ENCODE results near the gene HCFC1.

HCFC1 gene

DNA sequence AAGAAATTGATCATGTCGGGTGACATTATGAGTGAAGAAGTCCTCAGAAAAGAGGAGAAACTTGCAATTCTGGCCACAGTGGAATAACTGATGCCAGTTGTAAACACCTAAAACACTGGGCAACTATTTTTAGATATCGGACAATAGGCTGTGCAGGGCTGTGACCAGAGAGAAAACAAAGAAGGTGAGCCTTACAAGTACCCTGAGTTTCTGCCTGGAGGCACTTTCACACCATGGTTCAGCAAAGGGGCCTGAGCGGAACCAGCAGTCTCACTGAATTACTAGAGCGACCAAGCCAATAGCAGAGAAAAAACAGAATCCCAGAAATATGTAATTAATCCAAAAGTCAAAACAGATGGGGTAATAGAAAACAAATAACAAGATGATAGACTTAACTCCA, 36.9 kb upstream of the HCFC1 start:
- Histone ChIP-seq H2AK5ac (ENCODE audit: low read length, severe bottlenecking) (no peak overlapping the region), H2BK120ac (ENCODE audit: low read depth, low read length) (no peak overlapping the region), H3K14ac (ENCODE audit: low read length in 2 of 2) (no peak overlapping the region), H4K8ac (ENCODE audit: low read length) (no peak overlapping the region), H2BK12ac (ENCODE audit: low read length in 2 of 2) (no peak overlapping the region), H3K4ac (ENCODE audit: low read depth in 1 of 2, low read length in 2 of 2) (no peak overlapping the region), H3K9ac (ENCODE audit: low read length) (no peak overlapping the region), H3K4me3 (ENCODE audit: insufficient read depth in 1 of 2, low read depth in 1 of 2, low read length in 2 of 2) (no peak overlapping the region), H3K23ac (ENCODE audit: low read length in 2 of 2) (no peak overlapping the region), H3K27ac (ENCODE audit: low read length, poor library complexity, severe bottlenecking) (no peak overlapping the region), H3K18ac (ENCODE audit: low read depth in 1 of 2, low read length in 2 of 2) (no peak overlapping the region), H3K4me1 (ENCODE audit: control insufficient read depth, insufficient read depth, low read depth, low read length) (peaks cover 8% of the 10 kb centered on the region), H3K27me3 (ENCODE audit: control insufficient read depth in 1 of 2, insufficient read depth in 1 of 2, low read length in 2 of 2) (peaks cover 0 to 14% of the 10 kb centered on the region in 2 experiments), H4K91ac (ENCODE audit: low read length) (no peak overlapping the region), H2AFZ (ENCODE audit: low read depth, low read length) (no peak overlapping the region), H3K79me1 (replicated peaks; ENCODE audit: low read length, poor library complexity, severe bottlenecking) (peaks cover 7% of the 10 kb centered on the region), H3K36me3 (ENCODE audit: control insufficient read depth in 1 of 2, insufficient read depth in 2 of 2, low read depth in 1 of 2, low read length in 2 of 2) (peaks cover 37 to 49% of the 10 kb centered on the region in 2 experiments), H3K9me3 (ENCODE audit: control insufficient read depth, low read length) (no peaks in the 10 kb centered on the region), H2BK5ac (ENCODE audit: low read depth, low read length, poor library complexity, severe bottlenecking) (no peak overlapping the region), H3K4me2 (ENCODE audit: low read length, poor library complexity, severe bottlenecking) (no peak overlapping the region), H2BK15ac (ENCODE audit: low read depth, poor library complexity, severe bottlenecking) (no peak overlapping the region)
- WGBS: 100% methylated on average over 1 of the region's 4 CpGs
- DNase-seq: no peak

- Histone ChIP-seq H3K9me3 (ENCODE audit: control insufficient read depth, low read length) (no peaks in the 10 kb centered on the region), H3K4ac (ENCODE audit: low read depth in 1 of 2, low read length in 2 of 2) (no peak overlapping the region), H4K91ac (ENCODE audit: low read length) (no peak overlapping the region), H3K23ac (ENCODE audit: low read length in 2 of 2) (no peak overlapping the region), H3K36me3 (ENCODE audit: control insufficient read depth in 1 of 2, insufficient read depth in 2 of 2, low read depth in 1 of 2, low read length in 2 of 2) (peaks cover 30 to 35% of the 10 kb centered on the region in 2 experiments), H2BK15ac (ENCODE audit: low read depth, poor library complexity, severe bottlenecking) (no peak overlapping the region), H3K14ac (ENCODE audit: low read length in 2 of 2) (no peak overlapping the region), H3K18ac (ENCODE audit: low read depth in 1 of 2, low read length in 2 of 2) (no peak overlapping the region), H3K4me1 (ENCODE audit: control insufficient read depth, insufficient read depth, low read depth, low read length) (peaks cover 6% of the 10 kb centered on the region), H3K27ac (ENCODE audit: low read length, poor library complexity, severe bottlenecking) (no peak overlapping the region), H2BK120ac (ENCODE audit: low read depth, low read length) (no peak overlapping the region), H2AK5ac (ENCODE audit: low read length, severe bottlenecking) (no peak overlapping the region), H3K27me3 (ENCODE audit: control insufficient read depth in 1 of 2, insufficient read depth in 1 of 2, low read length in 2 of 2) (peaks cover 0 to 20% of the 10 kb centered on the region in 2 experiments), H4K8ac (ENCODE audit: low read length) (no peak overlapping the region), H3K4me3 (ENCODE audit: insufficient read depth in 1 of 2, low read depth in 1 of 2, low read length in 2 of 2) (no peak overlapping the region), H2AFZ (ENCODE audit: low read depth, low read length) (no peak overlapping the region), H3K9ac (ENCODE audit: low read length) (no peak overlapping the region), H2BK12ac (ENCODE audit: low read length in 2 of 2) (no peak overlapping the region), H3K79me1 (replicated peaks; ENCODE audit: low read length, poor library complexity, severe bottlenecking) (peaks cover 7% of the 10 kb centered on the region), H2BK5ac (ENCODE audit: low read depth, low read length, poor library complexity, severe bottlenecking) (no peak overlapping the region), H3K4me2 (ENCODE audit: low read length, poor library complexity, severe bottlenecking) (no peak overlapping the region)
- WGBS: 96% methylated on average over 20 of the region's 20 CpGs
- DNase-seq: no peak
Observed at GRCh38 chrX:154006947-154007346, 35.3 kb upstream of the HCFC1 start.

DNA sequence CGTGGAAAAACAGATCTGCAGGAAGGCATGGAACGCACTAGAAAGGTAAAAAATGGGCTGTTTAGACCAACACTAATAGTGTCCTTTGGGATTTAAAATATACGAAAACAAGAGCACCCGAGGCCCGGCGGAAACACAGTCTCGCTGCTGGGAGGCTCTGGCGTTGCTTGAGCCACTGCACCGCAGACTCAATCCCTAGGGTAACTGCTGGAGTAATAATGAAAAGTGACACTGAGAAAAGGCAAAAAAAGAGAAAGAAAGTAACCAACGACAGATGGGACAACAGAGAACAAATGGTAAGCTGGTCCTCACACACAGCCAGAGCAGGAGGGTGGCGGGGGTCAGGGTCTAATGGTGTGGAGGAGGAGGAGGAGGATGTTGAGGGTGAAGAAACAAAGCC, 32.7 kb upstream of the HCFC1 start:
- Histone ChIP-seq H3K4me1 (ENCODE audit: control insufficient read depth, insufficient read depth, low read depth, low read length) (peaks cover 6% of the 10 kb centered on the region), H2BK12ac (ENCODE audit: low read length in 2 of 2) (no peak overlapping the region), H2AFZ (ENCODE audit: low read depth, low read length) (no peak overlapping the region), H3K4me2 (ENCODE audit: low read length, poor library complexity, severe bottlenecking) (no peak overlapping the region), H2BK15ac (ENCODE audit: low read depth, poor library complexity, severe bottlenecking) (no peak overlapping the region), H3K9me3 (ENCODE audit: control insufficient read depth, low read length) (no peaks in the 10 kb centered on the region), H3K4me3 (ENCODE audit: insufficient read depth in 1 of 2, low read depth in 1 of 2, low read length in 2 of 2) (no peak overlapping the region), H3K79me1 (replicated peaks; ENCODE audit: low read length, poor library complexity, severe bottlenecking) (no peaks in the 10 kb centered on the region), H3K36me3 (ENCODE audit: control insufficient read depth in 1 of 2, insufficient read depth in 2 of 2, low read depth in 1 of 2, low read length in 2 of 2) (peaks cover 10 to 21% of the 10 kb centered on the region in 2 experiments), H2AK5ac (ENCODE audit: low read length, severe bottlenecking) (no peak overlapping the region), H4K91ac (ENCODE audit: low read length) (no peak overlapping the region), H2BK5ac (ENCODE audit: low read depth, low read length, poor library complexity, severe bottlenecking) (no peak overlapping the region), H3K9ac (ENCODE audit: low read length) (peak overlapping the region; percentile 23), H3K23ac (ENCODE audit: low read length in 2 of 2) (no peak overlapping the region), H3K4ac (ENCODE audit: low read depth in 1 of 2, low read length in 2 of 2) (no peak overlapping the region), H4K8ac (ENCODE audit: low read length) (no peak overlapping the region), H2BK120ac (ENCODE audit: low read depth, low read length) (no peak overlapping the region), H3K18ac (ENCODE audit: low read depth in 1 of 2, low read length in 2 of 2) (no peak overlapping the region), H3K27ac (ENCODE audit: low read length, poor library complexity, severe bottlenecking) (no peak overlapping the region), H3K27me3 (ENCODE audit: control insufficient read depth in 1 of 2, insufficient read depth in 1 of 2, low read length in 2 of 2) (peaks cover 0 to 15% of the 10 kb centered on the region in 2 experiments), H3K14ac (ENCODE audit: low read length in 2 of 2) (no peak overlapping the region)
- 91% methylated on average over 11 of the region's 11 CpGs for WGBS
- no peak for DNase-seq

DNA sequence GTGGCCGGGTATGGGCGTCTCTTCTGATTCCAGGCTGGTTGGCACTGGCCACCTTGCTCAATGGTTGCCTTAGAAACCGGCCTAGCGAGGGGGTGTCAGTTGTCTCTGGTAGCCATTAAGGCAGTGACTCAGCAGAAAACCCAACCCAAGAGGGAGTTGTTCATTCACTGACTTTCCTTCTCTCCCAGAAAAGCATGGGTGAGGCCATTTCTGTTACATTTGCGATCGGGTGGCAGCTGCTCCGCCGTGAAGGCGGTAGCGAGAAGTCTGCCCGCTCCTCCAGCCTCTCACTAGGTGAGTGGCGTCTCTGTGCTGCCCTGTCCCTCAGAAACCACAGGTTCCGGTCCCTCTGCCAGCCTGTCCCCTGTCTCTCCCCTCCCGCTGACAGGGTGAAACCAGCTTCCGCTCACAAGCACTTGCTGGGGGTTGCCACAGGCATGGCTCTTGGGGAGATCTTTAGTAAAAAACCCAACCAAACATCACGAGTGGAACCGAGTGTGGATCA, 30.6 kb upstream of the HCFC1 start:
- Histone ChIP-seq H3K4me2 (ENCODE audit: low read length, poor library complexity, severe bottlenecking) (no peak overlapping the region), H2AFZ (ENCODE audit: low read depth, low read length) (no peak overlapping the region), H3K4ac (ENCODE audit: low read depth in 1 of 2, low read length in 2 of 2) (peak overlapping the region; percentile 46 to 49), H3K79me1 (replicated peaks; ENCODE audit: low read length, poor library complexity, severe bottlenecking) (no peaks in the 10 kb centered on the region), H3K27ac (ENCODE audit: low read length, poor library complexity, severe bottlenecking) (no peak overlapping the region), H3K9ac (ENCODE audit: low read length) (peak overlapping the region; percentile 53), H2BK120ac (ENCODE audit: low read depth, low read length) (no peak overlapping the region), H2AK5ac (ENCODE audit: low read length, severe bottlenecking) (no peak overlapping the region), H2BK12ac (ENCODE audit: low read length in 2 of 2) (peak overlapping the region in 1 of 2 experiments; percentile 89), H4K91ac (ENCODE audit: low read length) (peak overlapping the region; percentile 75), H3K4me1 (ENCODE audit: control insufficient read depth, insufficient read depth, low read depth, low read length) (peaks cover 6% of the 10 kb centered on the region), H3K23ac (ENCODE audit: low read length in 2 of 2) (no peak overlapping the region), H3K18ac (ENCODE audit: low read depth in 1 of 2, low read length in 2 of 2) (peak overlapping the region in 1 of 2 experiments; percentile 57), H4K8ac (ENCODE audit: low read length) (peak overlapping the region; percentile 70), H3K27me3 (ENCODE audit: control insufficient read depth in 1 of 2, insufficient read depth in 1 of 2, low read length in 2 of 2) (peaks cover 0 to 24% of the 10 kb centered on the region in 2 experiments), H2BK5ac (ENCODE audit: low read depth, low read length, poor library complexity, severe bottlenecking) (peak overlapping the region; percentile 81), H2BK15ac (ENCODE audit: low read depth, poor library complexity, severe bottlenecking) (no peak overlapping the region), H3K14ac (ENCODE audit: low read length in 2 of 2) (peak overlapping the region in 1 of 2 experiments; percentile 86), H3K4me3 (ENCODE audit: insufficient read depth in 1 of 2, low read depth in 1 of 2, low read length in 2 of 2) (no peak overlapping the region), H3K36me3 (ENCODE audit: control insufficient read depth in 1 of 2, insufficient read depth in 2 of 2, low read depth in 1 of 2, low read length in 2 of 2) (peaks cover 7 to 15% of the 10 kb centered on the region in 2 experiments), H3K9me3 (ENCODE audit: control insufficient read depth, low read length) (no peaks in the 10 kb centered on the region)
- 93% methylated on average over 17 of the region's 17 CpGs for WGBS
- DNase-seq: peak; percentile 51

All from mesenchymal stem cell (in vitro differentiated cells and primary cell).